ENCODE data around the gene TEKTIP1.

Gene TEKTIP1

GRCh38 chr19:3538965-3539755 is at the start of gene TEKTIP1:
Gene TEKTIP1, plus strand, starts transcription at chr19:3539174. Its CDS starts 4 bp downstream, at chr19:3539178.
- Mint-ChIP-seq H3K27me3 (no peaks in the 10 kb centered on the region), H3K4me1 (ENCODE audit: low read depth) (no peaks in the 10 kb centered on the region), H3K4me3 (no peak within 1 kb of the TSS), H3K36me3 (ENCODE audit: low read depth) (peaks cover 55% of the 10 kb centered on the region), H3K27ac (peak within 1 kb of the TSS; percentile 76), H3K9me3 (peaks cover 2% of the 10 kb centered on the region)
- DNase-seq, result no peak

GRCh38 chr19:3491396-3492119 is 47.4 kb upstream of the TEKTIP1 start:
- Mint-ChIP-seq H3K27ac (no peak overlapping the region), H3K4me3 (no peak overlapping the region), H3K27me3 (no peaks in the 10 kb centered on the region), H3K9me3 (no peaks in the 10 kb centered on the region), H3K4me1 (ENCODE audit: low read depth) (peaks cover 13% of the 10 kb centered on the region), H3K36me3 (ENCODE audit: low read depth) (peaks cover 57% of the 10 kb centered on the region)
- no peak for DNase-seq

- Mint-ChIP-seq H3K36me3 (ENCODE audit: low read depth) (peaks cover 64% of the 10 kb centered on the region), H3K27ac (no peak overlapping the region), H3K9me3 (no peaks in the 10 kb centered on the region), H3K4me1 (ENCODE audit: low read depth) (peaks cover 13% of the 10 kb centered on the region), H3K27me3 (no peaks in the 10 kb centered on the region), H3K4me3 (no peak overlapping the region)
- DNase-seq, result no peak
These were observed 46.7 kb upstream of the TEKTIP1 start for GRCh38 chr19:3492131-3492839.

- no peak overlapping the region for H3K27ac Mint-ChIP-seq
- no peaks in the 10 kb centered on the region for H3K27me3 Mint-ChIP-seq
- H3K4me1 Mint-ChIP-seq (ENCODE audit: low read depth), result peaks cover 15% of the 10 kb centered on the region
- no peak for DNase-seq
- H3K36me3 Mint-ChIP-seq (ENCODE audit: low read depth), result peaks cover 70% of the 10 kb centered on the region
- H3K9me3 Mint-ChIP-seq, result no peaks in the 10 kb centered on the region
- H3K4me3 Mint-ChIP-seq, result no peak overlapping the region
These were observed 46.1 kb upstream of the TEKTIP1 start for GRCh38 chr19:3492919-3493318.

- DNase-seq, result no peak
- H3K9me3 Mint-ChIP-seq, result no peaks in the 10 kb centered on the region
- peaks cover 74% of the 10 kb centered on the region for H3K36me3 Mint-ChIP-seq (ENCODE audit: low read depth)
- H3K4me3 Mint-ChIP-seq, result no peak overlapping the region
- no peak overlapping the region for H3K27ac Mint-ChIP-seq
- no peaks in the 10 kb centered on the region for H3K27me3 Mint-ChIP-seq
- H3K4me1 Mint-ChIP-seq (ENCODE audit: low read depth), result peaks cover 17% of the 10 kb centered on the region
These were observed 45.3 kb upstream of the TEKTIP1 start for GRCh38 chr19:3493651-3494050.

GRCh38 chr19:3494051-3494450 is 44.9 kb upstream of the TEKTIP1 start:
- no peaks in the 10 kb centered on the region for H3K9me3 Mint-ChIP-seq
- no peaks in the 10 kb centered on the region for H3K27me3 Mint-ChIP-seq
- peaks cover 18% of the 10 kb centered on the region for H3K4me1 Mint-ChIP-seq (ENCODE audit: low read depth)
- peaks cover 75% of the 10 kb centered on the region for H3K36me3 Mint-ChIP-seq (ENCODE audit: low read depth)
- DNase-seq, result peak; percentile 56
- H3K4me3 Mint-ChIP-seq, result peak overlapping the region; percentile 32
- peak overlapping the region; percentile 70 for H3K27ac Mint-ChIP-seq

GRCh38 chr19:3494559-3494958 is 44.4 kb upstream of the TEKTIP1 start:
- Mint-ChIP-seq H3K27me3 (no peaks in the 10 kb centered on the region), H3K9me3 (no peaks in the 10 kb centered on the region), H3K4me1 (ENCODE audit: low read depth) (peaks cover 21% of the 10 kb centered on the region), H3K36me3 (ENCODE audit: low read depth) (peaks cover 75% of the 10 kb centered on the region), H3K4me3 (peak overlapping the region; percentile 32), H3K27ac (peak overlapping the region; percentile 70)
- DNase-seq, result peak; percentile 68

GRCh38 chr19:3496392-3497273 is 42.3 kb upstream of the TEKTIP1 start:
- Mint-ChIP-seq H3K27ac (no peak overlapping the region), H3K9me3 (no peaks in the 10 kb centered on the region), H3K4me3 (no peak overlapping the region), H3K36me3 (ENCODE audit: low read depth) (peaks cover 76% of the 10 kb centered on the region), H3K4me1 (ENCODE audit: low read depth) (peaks cover 33% of the 10 kb centered on the region), H3K27me3 (no peaks in the 10 kb centered on the region)
- no peak for DNase-seq

GRCh38 chr19:3497757-3498520 is 41.0 kb upstream of the TEKTIP1 start:
- Mint-ChIP-seq H3K9me3 (no peaks in the 10 kb centered on the region), H3K4me3 (peak overlapping the region; percentile 2), H3K36me3 (ENCODE audit: low read depth) (peaks cover 66% of the 10 kb centered on the region), H3K27me3 (no peaks in the 10 kb centered on the region), H3K27ac (no peak overlapping the region), H3K4me1 (ENCODE audit: low read depth) (peaks cover 33% of the 10 kb centered on the region)
- no peak for DNase-seq

GRCh38 chr19:3499738-3500428 is 39.1 kb upstream of the TEKTIP1 start:
- Mint-ChIP-seq H3K4me1 (ENCODE audit: low read depth) (peaks cover 28% of the 10 kb centered on the region), H3K36me3 (ENCODE audit: low read depth) (peaks cover 48% of the 10 kb centered on the region), H3K27ac (peak overlapping the region; percentile 99), H3K27me3 (no peaks in the 10 kb centered on the region), H3K9me3 (no peaks in the 10 kb centered on the region), H3K4me3 (peak overlapping the region; percentile 90)
- no peak for DNase-seq

- H3K36me3 Mint-ChIP-seq (ENCODE audit: low read depth), result peaks cover 41% of the 10 kb centered on the region
- DNase-seq, result peak; percentile 94
- peak within 1 kb of the TSS; percentile 90 for H3K4me3 Mint-ChIP-seq
- peaks cover 27% of the 10 kb centered on the region for H3K4me1 Mint-ChIP-seq (ENCODE audit: low read depth)
- H3K9me3 Mint-ChIP-seq, result no peaks in the 10 kb centered on the region
- H3K27me3 Mint-ChIP-seq, result no peaks in the 10 kb centered on the region
- peak within 1 kb of the TSS; percentile 99 for H3K27ac Mint-ChIP-seq
These were observed 38.4 kb upstream of the TEKTIP1 start, which contains the start of gene DOHH for GRCh38 chr19:3500429-3501101. Gene DOHH, minus strand, starts transcription at chr19:3500674. Its CDS starts 3,860 bp downstream, at chr19:3496814.

GRCh38 chr19:3501780-3502179 is 37.2 kb upstream of the TEKTIP1 start:
- no peak for DNase-seq
- Mint-ChIP-seq H3K27me3 (no peaks in the 10 kb centered on the region), H3K27ac (no peak overlapping the region), H3K9me3 (no peaks in the 10 kb centered on the region), H3K4me1 (ENCODE audit: low read depth) (peaks cover 30% of the 10 kb centered on the region), H3K4me3 (no peak overlapping the region), H3K36me3 (ENCODE audit: low read depth) (peaks cover 35% of the 10 kb centered on the region)

All from activated T-cell treated with anti-CD3 and anti-CD28 coated beads, Interleukin-2, amount 50 U/mL, for 24 hours (primary cell).